Stimulated activated naive CD8-positive, alpha-beta T cell treated with anti-CD3 and anti-CD28 coated beads, Interleukin-15, amount 100 ng/mL, for 72 hours (primary cell): ENCODE results near the gene SAMD5.
"Not testable (repeated sequence)": the region's sequence is repeated elsewhere in the genome, so short reads cannot be mapped to it uniquely, and the experiment has no call there.

Experiments used
- ATAC-seq: fragments of 150-1000 bp; cut with Tn5 transposase; 2 replicates; pipeline ENCODE4 v1.10.0; 2021; ENCODE audit warnings: mild to moderate bottlenecking, moderate library complexity
- DNase-seq, 2 donors: peaks; one replicate each; pipeline ENCODE4 v3.0.0; 2021 to 2022
- H3K27ac Mint-ChIP-seq, 2 donors: one replicate each; pipeline ENCODE4 v1.8.0; 2022; ENCODE audit warnings: mild to moderate bottlenecking in 2 of 2, mixed read lengths in 2 of 2, moderate library complexity in 2 of 2
- H3K27me3 Mint-ChIP-seq: one replicate; pipeline ENCODE4 v1.8.0; 2022; ENCODE audit warnings: mixed read lengths
- H3K4me1 Mint-ChIP-seq: one replicate; pipeline ENCODE4 v1.8.0; 2022; ENCODE audit warnings: mild to moderate bottlenecking, mixed read lengths
- H3K4me3 Mint-ChIP-seq, 2 donors: one replicate each; pipeline ENCODE4 v1.8.0; 2022; ENCODE audit warnings: mild to moderate bottlenecking in 2 of 2, mixed read lengths in 2 of 2, moderate library complexity in 1 of 2
- H3K9me3 Mint-ChIP-seq, 2 donors: one replicate each; pipeline ENCODE4 v1.8.0; 2022; ENCODE audit warnings: mixed read lengths in 2 of 2

SAMD5 gene

DNA sequence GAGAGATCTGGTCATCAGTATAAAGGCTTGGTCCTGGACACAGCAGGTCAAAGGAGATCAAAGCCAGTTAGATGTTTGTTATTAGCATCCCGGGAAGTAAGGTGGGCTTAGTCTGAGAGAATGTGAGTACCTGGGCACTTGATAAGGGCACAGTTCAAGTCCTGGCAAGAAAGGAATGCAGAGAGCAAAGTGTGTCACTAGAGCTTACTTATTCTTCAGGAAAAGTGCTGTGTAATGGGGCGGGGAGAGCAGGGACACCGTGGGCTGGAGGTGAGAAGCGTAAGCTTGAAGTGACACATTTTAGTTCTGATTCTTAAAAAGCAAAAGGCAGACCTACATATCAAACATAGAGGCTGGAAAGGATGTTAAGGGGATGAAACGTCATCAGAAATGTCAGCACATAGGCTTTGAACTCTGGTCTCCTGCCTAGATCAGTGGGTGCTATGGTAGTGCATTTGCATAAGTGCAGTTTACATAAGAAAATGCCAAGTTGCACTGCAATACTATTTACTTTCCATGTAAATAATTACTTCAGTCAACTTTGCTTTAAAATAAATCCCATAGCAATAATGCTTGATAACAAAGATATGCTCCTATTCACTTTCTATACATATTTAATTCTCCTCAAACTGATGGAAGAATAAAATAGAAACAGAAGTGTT, 2.6 kb downstream of the SAMD5 start:
- Mint-ChIP-seq H3K4me3 (no peak overlapping the region), H3K27me3 (peaks cover 64% of the 10 kb centered on the region), H3K4me1 (peaks cover 33% of the 10 kb centered on the region), H3K27ac (no peak overlapping the region), H3K9me3 (peaks cover 5 to 7% of the 10 kb centered on the region in 2 donors)
- ATAC-seq = no peak
- DNase-seq = no peak

DNA sequence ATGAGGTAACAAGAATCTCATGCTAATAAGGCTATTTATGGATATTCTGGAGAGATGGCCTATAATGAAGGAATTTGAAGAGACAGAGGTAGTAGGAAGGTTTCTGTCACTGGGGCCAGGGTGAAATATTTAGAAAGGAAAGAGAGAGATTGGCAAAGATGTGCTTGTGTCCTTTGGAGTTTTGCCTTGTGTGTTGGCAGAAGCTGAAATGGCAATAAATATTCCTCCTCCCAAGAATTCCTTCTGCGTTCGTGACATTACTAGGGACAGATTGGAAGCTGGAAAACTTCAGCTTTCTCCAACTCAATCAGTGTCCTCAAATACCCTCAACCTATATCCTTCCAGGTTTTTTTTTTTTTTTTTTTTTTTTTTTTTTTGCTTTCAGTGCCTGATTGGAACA, 6.3 kb downstream of the SAMD5 start:
- H3K27ac Mint-ChIP-seq = no peak overlapping the region
- peaks cover 4% of the 10 kb centered on the region for H3K4me1 Mint-ChIP-seq
- no peak overlapping the region for H3K4me3 Mint-ChIP-seq
- peaks cover 27% of the 10 kb centered on the region for H3K27me3 Mint-ChIP-seq
- peaks cover 5 to 7% of the 10 kb centered on the region in 2 donors for H3K9me3 Mint-ChIP-seq
- DNase-seq (no peak), ATAC-seq (no peak)

- ATAC-seq (no peak), DNase-seq (no peak)
- Mint-ChIP-seq H3K9me3 (peaks cover 5 to 7% of the 10 kb centered on the region in 2 donors), H3K4me1 (no peaks in the 10 kb centered on the region), H3K27me3 (peaks cover 22% of the 10 kb centered on the region), H3K27ac (no peak overlapping the region), H3K4me3 (no peak overlapping the region)
Observed at GRCh38 chr6:147515327-147515726, 6.8 kb downstream of the SAMD5 start.

DNA sequence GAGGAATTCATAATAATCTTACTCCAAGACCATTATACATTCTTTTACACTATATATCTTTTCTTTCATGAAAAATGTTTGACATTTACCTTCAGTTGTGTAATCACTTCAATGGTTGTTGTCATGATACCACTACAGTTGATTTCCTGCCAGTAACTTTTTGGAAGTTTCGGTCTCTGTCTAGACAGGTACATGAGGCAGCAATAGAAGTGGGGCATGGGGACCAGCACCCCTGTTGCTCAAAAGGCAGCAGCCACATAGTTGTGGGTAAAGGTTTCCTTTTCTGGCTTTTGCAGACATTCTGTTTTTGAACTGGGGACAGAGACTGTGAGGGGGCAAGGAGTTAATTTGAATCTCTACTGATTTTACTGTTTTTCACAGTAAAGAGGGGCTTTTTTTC, 14.1 kb downstream of the SAMD5 start:
- Mint-ChIP-seq H3K4me3 (no peak overlapping the region), H3K27ac (no peak overlapping the region), H3K9me3 (no peaks in the 10 kb centered on the region), H3K27me3 (peaks cover 29% of the 10 kb centered on the region), H3K4me1 (peaks cover 5% of the 10 kb centered on the region)
- no peak for DNase-seq
- ATAC-seq = peak; percentile 79

GRCh38 chr6:147525519-147526209, 17.2 kb downstream of the SAMD5 start:
- Mint-ChIP-seq H3K4me3 (no peak overlapping the region), H3K27me3 (peaks cover 48% of the 10 kb centered on the region), H3K27ac (no peak overlapping the region), H3K9me3 (no peaks in the 10 kb centered on the region), H3K4me1 (peaks cover 13% of the 10 kb centered on the region)
- ATAC-seq (no peak), DNase-seq (no peak)

DNA sequence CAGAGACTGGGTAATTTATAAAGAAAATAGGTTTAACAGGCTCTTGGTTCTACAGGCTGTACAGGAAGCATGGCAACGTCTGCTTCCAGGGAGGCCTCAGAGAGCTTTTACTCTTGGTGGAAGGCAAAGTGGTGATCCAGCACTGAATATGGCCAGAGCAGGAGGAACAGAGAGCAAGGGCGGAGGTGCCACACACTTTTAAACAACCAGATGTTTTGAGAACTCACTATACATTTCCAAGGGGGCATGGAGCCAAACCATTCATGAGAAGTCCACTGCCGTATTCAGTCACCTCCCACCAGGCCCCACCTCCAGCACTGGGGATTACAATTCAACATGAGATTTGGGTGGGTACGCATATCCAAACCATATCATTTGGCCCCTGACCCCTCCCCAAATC, 18.7 kb downstream of the SAMD5 start:
- no peak for ATAC-seq
- H3K9me3 Mint-ChIP-seq = no peaks in the 10 kb centered on the region

DNA sequence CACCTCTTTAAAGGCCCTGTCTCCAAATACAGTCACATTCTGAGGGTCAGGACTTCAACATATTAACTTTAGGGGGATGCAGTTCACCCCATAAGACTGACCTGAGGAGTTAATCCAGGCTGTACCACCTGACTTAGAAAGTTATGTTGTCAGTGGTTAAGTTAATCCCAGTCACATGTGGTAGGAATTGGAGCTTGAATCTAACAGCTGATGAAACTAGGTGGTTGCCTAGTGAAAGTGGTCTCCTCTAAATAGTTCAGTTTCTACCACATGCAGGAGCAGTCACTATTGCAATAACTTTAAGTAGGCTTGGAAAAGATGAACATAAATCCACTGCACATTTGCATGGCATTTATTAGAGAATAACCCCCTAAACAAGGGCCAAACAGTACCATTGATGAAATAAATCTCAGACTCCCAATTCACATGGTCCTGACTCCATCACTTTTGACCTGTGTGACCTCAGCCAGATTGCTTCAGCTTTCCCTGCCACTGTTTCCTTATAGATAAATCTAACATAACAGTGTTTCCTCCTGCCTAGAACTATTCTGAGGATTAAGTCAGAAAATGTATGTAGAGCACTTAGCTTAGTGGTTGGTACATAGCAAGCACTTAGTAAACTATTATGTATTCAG, 20.1 kb downstream of the SAMD5 start:
- ATAC-seq = no peak
- H3K4me1 Mint-ChIP-seq = peaks cover 10% of the 10 kb centered on the region
- no peaks in the 10 kb centered on the region for H3K9me3 Mint-ChIP-seq
- no peak overlapping the region for H3K27ac Mint-ChIP-seq
- no peak for DNase-seq
- H3K27me3 Mint-ChIP-seq = peaks cover 66% of the 10 kb centered on the region
- H3K4me3 Mint-ChIP-seq = no peak overlapping the region

More for the DNA sequence above, 18.7 kb downstream of the SAMD5 start:
- H3K4me3 Mint-ChIP-seq = no peak overlapping the region
- H3K27me3 Mint-ChIP-seq = peaks cover 56% of the 10 kb centered on the region
- no peak overlapping the region for H3K27ac Mint-ChIP-seq
- no peak for DNase-seq
- H3K4me1 Mint-ChIP-seq = peaks cover 15% of the 10 kb centered on the region

- H3K27me3 Mint-ChIP-seq = peaks cover 66% of the 10 kb centered on the region
- peaks cover 10% of the 10 kb centered on the region for H3K4me1 Mint-ChIP-seq
- DNase-seq = peak in 1 of 2 donors; percentile 18
- no peak overlapping the region for H3K27ac Mint-ChIP-seq
- ATAC-seq = peak; percentile 80
- no peak overlapping the region for H3K4me3 Mint-ChIP-seq
- no peaks in the 10 kb centered on the region for H3K9me3 Mint-ChIP-seq
Observed at GRCh38 chr6:147530132-147531060, 21.9 kb downstream of the SAMD5 start.

- peaks cover 57% of the 10 kb centered on the region for H3K27me3 Mint-ChIP-seq
- ATAC-seq (no peak), DNase-seq (no peak)
- H3K4me3 Mint-ChIP-seq = no peak overlapping the region
- no peak overlapping the region for H3K27ac Mint-ChIP-seq
- H3K4me1 Mint-ChIP-seq = peaks cover 10% of the 10 kb centered on the region
- H3K9me3 Mint-ChIP-seq = no peaks in the 10 kb centered on the region
Observed at GRCh38 chr6:147531321-147531720, 22.8 kb downstream of the SAMD5 start.

DNA sequence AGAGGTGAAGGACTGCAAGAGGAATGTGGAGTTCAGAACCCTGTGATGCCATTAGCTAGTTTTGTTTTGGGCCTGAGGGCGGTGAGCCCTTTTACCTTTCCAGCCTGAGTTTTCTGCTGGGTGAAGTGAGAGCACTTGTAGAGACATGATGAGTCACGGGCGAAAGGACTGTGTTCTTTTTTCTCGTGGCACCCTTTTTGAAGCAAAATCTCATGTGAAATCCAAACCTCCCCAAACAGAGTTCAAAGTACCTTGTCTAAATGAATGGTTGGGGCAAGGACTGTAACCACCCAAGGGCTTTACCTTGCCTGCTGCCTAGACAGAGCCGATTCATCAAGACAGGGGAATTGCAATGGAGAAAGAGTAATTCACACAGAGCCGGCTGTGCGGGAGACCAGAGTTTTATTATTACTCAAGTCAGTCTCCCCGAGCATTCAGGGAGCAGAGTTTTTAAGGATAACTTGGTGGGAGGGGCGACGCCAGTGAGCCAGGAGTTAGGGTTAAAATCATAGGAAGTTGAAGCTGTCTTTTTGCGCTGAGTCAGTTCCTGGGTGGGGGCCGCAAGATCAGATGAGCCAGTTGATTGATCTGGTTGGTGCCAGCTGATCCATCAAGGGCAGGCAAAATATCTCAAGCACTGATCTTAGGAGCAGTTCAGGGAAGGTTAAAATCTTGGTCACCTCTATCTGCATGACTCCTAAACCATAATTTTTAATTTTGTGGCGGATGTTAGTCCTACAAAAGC, 25.8 kb downstream of the SAMD5 start:
- Mint-ChIP-seq H3K27me3 (peaks cover 33% of the 10 kb centered on the region), H3K27ac (no peak overlapping the region), H3K4me3 (no peak overlapping the region), H3K4me1 (peaks cover 10% of the 10 kb centered on the region), H3K9me3 (no peaks in the 10 kb centered on the region)
- DNase-seq (no peak), ATAC-seq (no peak)

- H3K27me3 Mint-ChIP-seq = peaks cover 19% of the 10 kb centered on the region
- H3K4me3 Mint-ChIP-seq = no peak overlapping the region
- no peaks in the 10 kb centered on the region for H3K4me1 Mint-ChIP-seq
- peaks cover 7 to 14% of the 10 kb centered on the region in 2 donors for H3K9me3 Mint-ChIP-seq
- no peak overlapping the region for H3K27ac Mint-ChIP-seq
- DNase-seq (no peak), ATAC-seq (no peak)
Observed at GRCh38 chr6:147538821-147539220, 30.3 kb downstream of the SAMD5 start.

- no peak overlapping the region for H3K4me3 Mint-ChIP-seq
- ATAC-seq = no peak
- no peak for DNase-seq
- peaks cover 15% of the 10 kb centered on the region for H3K27me3 Mint-ChIP-seq
- H3K27ac Mint-ChIP-seq = no peak overlapping the region
- no peaks in the 10 kb centered on the region for H3K4me1 Mint-ChIP-seq
- H3K9me3 Mint-ChIP-seq = peaks cover 7 to 14% of the 10 kb centered on the region in 2 donors
Observed at GRCh38 chr6:147540075-147540474, 31.6 kb downstream of the SAMD5 start.

DNA sequence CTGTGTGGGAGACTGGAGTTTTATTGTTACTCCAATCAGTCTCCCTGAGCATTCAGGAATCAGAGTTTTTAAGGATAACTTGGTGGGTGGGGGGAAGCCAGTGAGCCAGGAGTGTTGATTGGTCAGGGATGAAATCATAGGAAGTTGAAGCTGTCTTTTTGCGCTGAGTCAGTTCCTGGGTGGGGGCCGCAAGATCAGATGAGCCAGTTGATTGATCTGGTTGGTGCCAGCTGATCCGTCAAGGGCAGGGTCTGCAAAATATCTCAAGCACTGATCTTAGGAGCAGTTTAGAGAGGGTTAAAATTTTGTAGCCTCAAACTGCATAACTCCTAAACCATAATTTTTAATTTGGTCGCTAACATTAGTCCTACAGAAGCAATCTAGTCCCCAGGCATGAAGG, 33.9 kb downstream of the SAMD5 start:
- Mint-ChIP-seq H3K9me3 (peaks cover 7 to 14% of the 10 kb centered on the region in 2 donors), H3K27me3 (peaks cover 15% of the 10 kb centered on the region)
- not testable (repeated sequence) for H3K4me1 Mint-ChIP-seq, H3K27ac Mint-ChIP-seq, ATAC-seq, DNase-seq, H3K4me3 Mint-ChIP-seq

- no peak overlapping the region for H3K27ac Mint-ChIP-seq
- no peak for DNase-seq
- no peak overlapping the region for H3K4me3 Mint-ChIP-seq
- no peaks in the 10 kb centered on the region for H3K4me1 Mint-ChIP-seq
- peaks cover 15% of the 10 kb centered on the region for H3K27me3 Mint-ChIP-seq
- no peak for ATAC-seq
- peaks cover 8 to 14% of the 10 kb centered on the region in 2 donors for H3K9me3 Mint-ChIP-seq
Observed at GRCh38 chr6:147544420-147544819, 35.9 kb downstream of the SAMD5 start.
